HG03460 (cell line): ENCODE results near the gene ADCK1.
"Not testable (repeated sequence)": the region's sequence is repeated elsewhere in the genome, so short reads cannot be mapped to it uniquely, and the experiment has no call there.

Source experiments
- ATAC-seq: cut with Tn5 transposase; IDR thresholded peaks from one replicate; pipeline ENCODE4 v1.9.1; 2021; ENCODE audit not compliant: unreplicated experiment

ADCK1 gene

GRCh38 chr14:77926942-77927341, 127.0 kb downstream of the ADCK1 start:
- no peak for ATAC-seq

- no peak for ATAC-seq
These were observed 131.5 kb downstream of the ADCK1 start for GRCh38 chr14:77931441-77931840.

GRCh38 chr14:77936138-77936639, 136.3 kb downstream of the ADCK1 start:
- no peak for ATAC-seq

- ATAC-seq, result no peak
These were observed 147.5 kb downstream of the ADCK1 start for GRCh38 chr14:77947372-77947771.

- no peak for ATAC-seq
These were observed 150.6 kb downstream of the ADCK1 start for GRCh38 chr14:77950371-77951063.

GRCh38 chr14:77955816-77956484, 156.0 kb downstream of the ADCK1 start:
- no peak for ATAC-seq

GRCh38 chr14:77959686-77960085, 159.8 kb downstream of the ADCK1 start:
- ATAC-seq, result not testable (repeated sequence)

- no peak for ATAC-seq
These were observed 162.1 kb downstream of the ADCK1 start for GRCh38 chr14:77961847-77962580.

- no peak for ATAC-seq
These were observed 163.0 kb downstream of the ADCK1 start for GRCh38 chr14:77962731-77963520.

GRCh38 chr14:77964586-77964985, 164.7 kb downstream of the ADCK1 start:
- ATAC-seq, result no peak

- ATAC-seq, result no peak
These were observed 165.1 kb downstream of the ADCK1 start for GRCh38 chr14:77965050-77965449.

- peak; percentile 84 for ATAC-seq
These were observed 166.1 kb downstream of the ADCK1 start for GRCh38 chr14:77965919-77966435.

- no peak for ATAC-seq
These were observed 167.2 kb downstream of the ADCK1 start for GRCh38 chr14:77967110-77967509.

GRCh38 chr14:77970646-77971045, 170.7 kb downstream of the ADCK1 start:
- no peak for ATAC-seq

GRCh38 chr14:77973246-77973645, 173.3 kb downstream of the ADCK1 start:
- ATAC-seq, result no peak

GRCh38 chr14:77976591-77976990, 176.7 kb downstream of the ADCK1 start:
- ATAC-seq, result no peak

GRCh38 chr14:77979171-77979570, 179.3 kb downstream of the ADCK1 start:
- ATAC-seq, result no peak

- ATAC-seq, result no peak
These were observed 179.9 kb downstream of the ADCK1 start for GRCh38 chr14:77979666-77980351.

- no peak for ATAC-seq
These were observed 180.8 kb downstream of the ADCK1 start for GRCh38 chr14:77980475-77981321.
